NB4 (cell line): ENCODE measurements around the gene PDGFA.

Source experiments
- CTCF ChIP-seq: IDR thresholded peaks from one replicate; pipeline ENCODE4 v1.5.1; 2012; ENCODE audit warnings: low read depth, low read length
- POLR2A ChIP-seq: IDR thresholded peaks from 2 replicates; pipeline ENCODE4 v1.6.1; 2011; ENCODE audit warnings: mild to moderate bottlenecking; ENCODE audit not compliant: insufficient read length; ENCODE audit errors: extremely low read depth

GRCh38 chr7:480531-481218 lies 39.0 kb downstream of the PDGFA start:
- TF ChIP-seq POLR2A (no peak), CTCF (no peak)
